ENCODE results near the gene COL27A1.

The COL27A1 gene

DNA sequence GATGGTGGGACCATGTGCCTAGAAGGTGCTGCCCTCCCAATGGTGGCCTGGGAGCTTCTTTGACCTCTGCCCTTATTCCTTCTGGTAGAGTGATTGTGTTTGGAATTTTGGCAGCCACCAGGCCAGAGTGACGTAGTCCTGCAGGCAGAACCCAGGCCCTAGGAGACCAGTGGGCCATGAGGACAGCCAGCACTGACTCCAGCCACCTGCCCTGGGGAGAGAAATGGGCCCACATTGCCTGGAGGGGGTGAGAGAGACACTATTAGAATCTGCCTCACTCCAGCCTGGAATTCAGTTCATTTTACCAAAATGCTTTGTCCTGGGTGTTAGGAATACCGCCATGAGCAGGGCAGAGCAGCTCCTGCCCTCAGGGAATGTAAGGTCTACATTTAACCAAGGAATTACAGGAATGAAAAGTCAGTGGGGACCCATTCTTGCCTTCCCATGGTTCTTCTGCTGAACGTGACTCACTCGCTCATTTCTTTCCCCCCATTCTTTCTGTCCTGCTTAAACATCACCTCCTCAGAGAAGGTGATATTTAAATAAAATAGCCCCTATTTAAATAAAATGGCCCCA, 5.5 kb upstream of the COL27A1 start:
- DNase-seq, result no peak

DNA sequence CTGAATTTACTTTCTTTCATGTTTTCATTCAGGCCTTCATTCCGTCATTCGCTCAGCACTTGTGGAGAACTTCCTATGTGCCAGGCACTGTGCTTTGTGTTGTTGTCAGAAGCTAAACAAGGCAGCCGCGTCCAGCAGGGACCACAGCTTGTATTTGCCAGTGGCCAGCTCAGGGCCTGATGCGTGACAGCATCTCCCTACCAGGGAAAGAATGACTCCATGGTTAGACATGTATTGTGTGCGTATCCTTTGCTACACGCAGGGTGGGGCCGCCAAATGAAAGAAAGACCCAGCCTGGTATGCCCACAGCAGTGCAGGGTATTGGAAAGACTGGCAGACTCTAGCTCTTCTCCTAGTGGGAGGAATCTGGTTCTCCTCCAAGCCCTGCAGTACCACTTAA, 4.7 kb upstream of the COL27A1 start:
- DNase-seq, result no peak

DNA sequence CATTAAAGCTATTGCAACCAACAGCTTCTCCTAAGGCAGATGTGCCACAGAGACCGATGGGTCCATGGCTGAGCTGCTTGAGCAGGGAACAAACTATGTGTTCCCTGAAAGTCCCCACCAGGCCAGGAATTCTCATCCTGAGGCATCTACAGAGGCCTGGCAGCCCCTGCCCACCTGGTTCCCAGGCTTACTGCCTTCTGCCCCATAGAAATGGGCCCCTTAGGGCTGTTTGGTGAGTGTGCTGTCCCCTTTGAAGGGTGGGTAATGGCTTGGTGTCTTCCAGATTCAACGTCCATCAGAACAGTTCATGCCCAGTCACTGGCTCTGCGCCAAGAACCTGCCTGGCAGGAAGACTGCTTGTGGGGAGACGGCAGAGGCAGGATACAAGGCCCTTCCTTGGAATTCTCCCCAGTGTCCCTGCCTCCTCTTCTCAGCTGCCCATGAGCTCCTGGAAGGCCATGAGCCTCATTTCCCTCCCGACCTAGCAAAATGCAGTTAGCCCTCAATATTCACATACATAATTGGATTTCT, 3.8 kb upstream of the COL27A1 start:
- DNase-seq, result no peak

DNA sequence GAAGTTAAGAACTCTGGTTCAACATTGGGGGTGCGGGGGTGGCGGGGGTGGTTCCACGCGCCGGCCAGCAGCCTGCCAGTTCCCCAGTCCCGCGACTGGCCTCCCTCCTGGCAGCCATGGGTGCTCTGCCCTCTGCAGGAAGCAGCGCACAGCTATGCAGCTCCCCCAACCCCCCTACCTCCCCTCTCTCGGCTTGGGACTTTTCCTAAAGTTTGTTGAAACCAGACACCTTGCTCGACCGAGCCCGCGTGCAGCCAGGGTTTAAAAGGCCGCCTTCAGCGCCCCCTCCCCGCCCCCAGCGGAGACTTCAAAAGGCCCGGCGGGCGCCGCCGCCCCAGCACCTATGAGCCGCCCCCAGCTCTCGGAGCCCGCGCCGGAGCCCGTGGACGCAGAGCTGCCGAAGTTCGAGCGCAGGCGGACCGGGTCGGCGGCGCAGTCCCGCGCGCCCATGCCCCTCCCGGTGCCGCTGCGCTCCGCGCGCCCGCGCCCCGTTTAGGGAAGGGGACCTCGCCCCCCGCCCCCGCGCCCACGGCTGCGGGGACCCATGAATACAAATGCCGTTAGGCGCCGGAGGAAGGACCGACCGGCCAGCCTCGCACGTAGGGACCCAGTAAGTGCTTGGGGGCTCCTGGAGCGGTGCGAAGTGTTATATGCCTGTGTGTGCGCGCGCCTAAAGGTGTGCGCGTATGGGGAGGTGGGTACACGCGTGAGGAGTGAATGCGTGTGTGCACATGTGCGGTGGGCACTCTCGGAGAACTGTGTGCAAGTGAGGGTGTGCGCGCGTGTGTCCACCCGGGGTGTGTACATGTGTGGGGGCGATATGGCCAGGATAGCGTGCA, 1.4 kb upstream of the COL27A1 start:
- DNase-seq, result no peak

DNA sequence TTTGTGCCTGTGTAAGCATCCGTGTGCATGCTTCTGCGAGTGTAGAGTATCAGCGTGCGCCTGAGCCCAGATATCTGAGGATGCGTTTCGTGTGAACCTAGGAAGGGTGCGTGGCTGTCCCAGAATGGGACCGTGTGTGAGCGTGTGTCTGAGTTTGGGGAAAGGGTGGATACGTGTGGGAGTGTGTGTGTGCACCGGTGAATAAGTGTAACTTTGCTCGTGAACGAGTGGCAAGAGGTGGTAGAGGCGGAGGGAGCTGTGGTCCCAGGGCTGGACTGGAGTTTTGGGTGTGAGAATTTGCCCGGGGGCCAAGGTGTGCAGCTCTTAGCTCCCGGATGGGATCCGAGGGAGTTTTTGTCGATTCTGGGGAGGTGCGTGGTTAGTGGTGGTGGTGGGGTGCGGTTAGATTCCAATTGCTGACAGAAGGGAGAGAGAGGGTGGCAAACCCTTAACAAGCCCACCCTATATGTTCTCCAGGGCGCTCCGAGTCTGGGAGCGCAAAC, 686 bp upstream of the COL27A1 start:
- no peak for DNase-seq

DNA sequence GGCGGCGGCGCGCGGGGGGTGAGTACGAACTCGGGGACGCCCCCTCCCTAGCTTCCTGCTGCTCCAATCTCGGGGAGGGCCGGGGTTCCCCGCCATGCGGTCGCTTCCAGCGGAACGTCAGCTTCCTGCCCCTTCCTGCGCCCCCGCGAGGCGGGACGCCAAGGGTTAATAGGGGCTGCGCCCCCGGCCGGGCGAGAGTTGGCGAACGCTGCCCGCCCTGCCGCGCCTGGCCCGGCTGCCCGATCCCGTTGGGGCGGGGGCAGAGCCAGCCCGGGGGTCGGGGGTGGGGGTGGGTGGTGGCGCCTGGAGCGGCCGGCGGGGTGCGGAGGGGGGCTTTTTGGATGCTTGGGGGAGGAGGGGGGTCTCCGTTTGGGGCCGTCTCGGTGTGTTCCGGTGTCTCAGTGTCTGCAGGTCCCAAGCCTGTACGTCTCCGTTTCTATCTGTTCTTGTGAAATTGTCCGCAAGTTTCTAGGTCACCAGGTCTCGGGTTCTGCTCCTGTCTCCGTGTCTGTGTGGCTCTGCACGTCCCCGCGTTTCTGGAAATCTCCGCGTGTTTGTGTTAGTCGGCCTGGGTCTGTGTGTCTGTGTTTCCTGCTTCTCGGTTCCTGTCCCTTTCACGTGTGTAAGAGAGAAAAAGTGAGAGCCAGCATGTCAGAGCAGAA, 789 bp downstream of the COL27A1 start:
- DNase-seq, result no peak

DNA sequence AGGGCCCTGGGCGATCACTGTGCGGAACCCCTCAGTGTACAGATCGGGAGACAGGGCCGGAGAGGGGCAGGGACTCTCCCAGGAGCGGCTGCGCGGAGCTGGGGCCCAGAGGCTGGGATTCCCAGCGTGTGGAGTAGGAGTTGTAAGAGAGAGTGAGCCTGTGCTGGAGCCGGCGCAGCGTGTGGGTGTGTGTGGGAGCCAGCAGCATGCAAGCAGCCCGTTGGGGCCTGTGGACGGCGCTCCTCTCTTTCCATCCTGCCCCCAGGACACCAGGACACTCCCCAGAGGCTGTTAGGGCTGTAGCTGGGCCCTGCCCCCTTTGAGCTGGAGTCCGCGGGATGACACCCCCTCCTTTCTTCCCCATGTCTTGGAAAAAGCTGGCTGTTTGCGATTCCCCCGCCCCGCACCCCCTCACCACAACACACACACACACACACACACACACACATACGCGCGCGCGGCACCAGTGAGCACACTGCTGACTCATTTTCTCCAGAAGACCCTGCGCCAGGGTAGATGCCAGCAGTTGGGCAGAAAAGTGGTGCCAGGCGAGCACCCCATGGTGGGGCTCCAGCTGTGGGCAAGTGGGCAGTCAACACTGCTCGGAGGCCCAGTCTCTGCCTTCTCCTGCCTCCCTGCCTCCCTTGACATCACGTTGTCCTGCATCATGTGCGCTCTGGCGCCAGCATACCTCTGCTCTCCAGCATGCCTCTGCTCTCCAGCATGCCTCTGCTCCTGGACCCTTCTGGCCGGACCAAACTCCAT, 1.5 kb downstream of the COL27A1 start:
- DNase-seq, result no peak

DNA sequence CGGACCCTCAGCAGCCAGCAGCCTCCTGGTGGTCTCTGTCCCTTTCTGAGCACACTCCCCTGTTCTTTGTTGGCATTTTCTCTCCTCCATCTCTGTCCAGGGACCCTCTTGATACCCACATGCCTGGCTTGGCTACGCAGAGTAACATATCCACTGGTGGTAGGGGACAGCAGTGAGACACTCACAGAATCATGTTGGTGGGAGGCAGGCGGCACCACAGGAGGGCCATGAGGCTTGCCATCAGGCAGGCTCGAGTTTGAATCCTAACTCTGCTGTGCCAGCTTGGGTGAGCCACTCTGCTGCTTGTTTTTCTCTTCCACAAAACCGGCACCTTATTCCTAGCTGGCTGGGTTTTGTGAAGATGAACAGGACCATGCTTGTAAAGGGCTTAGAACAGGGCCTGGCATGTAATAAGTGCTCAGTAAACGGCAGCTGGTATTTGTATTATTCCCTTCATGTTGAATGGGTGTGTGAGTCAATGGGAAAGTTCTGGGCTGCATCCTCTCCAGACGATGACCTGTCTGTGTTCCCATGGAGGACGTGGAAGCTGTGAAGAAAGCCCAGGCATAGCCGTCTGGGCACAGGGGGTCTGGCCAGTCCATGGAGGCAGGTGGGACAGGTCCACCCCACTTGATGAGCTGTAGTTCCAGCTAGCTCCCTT, 2.3 kb downstream of the COL27A1 start:
- no peak for DNase-seq

DNA sequence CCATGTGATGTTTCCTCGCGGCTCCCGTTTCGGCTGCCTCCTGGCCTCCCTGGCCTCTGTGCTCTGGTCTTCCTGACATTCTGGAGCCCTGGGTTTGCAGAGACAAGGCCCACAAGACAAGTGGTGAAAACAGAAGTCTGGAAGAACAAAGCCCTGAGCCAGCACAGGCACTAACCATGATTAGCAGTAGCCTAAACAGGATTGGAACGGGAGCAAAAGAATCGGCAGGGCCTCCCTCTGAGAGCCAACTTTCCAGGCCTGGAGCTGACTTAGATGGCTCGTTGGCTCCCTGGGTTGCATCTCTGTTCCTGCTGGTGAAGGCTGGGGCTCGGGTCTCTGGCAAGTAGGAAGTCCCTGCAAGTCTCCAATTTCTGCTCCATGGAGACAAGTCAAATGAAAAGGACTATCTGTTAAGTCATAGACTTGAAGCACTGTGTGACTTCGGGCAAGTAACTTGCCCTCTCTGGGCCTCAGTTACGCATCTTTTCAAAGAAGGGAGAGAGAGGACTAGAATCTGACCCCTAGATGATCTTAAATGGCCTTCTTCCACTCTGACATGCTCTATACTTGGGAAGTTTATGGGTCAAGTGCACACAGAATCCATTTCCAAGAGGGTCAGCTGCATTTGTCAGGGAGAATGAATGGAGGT, 3.3 kb downstream of the COL27A1 start:
- no peak for DNase-seq

DNA sequence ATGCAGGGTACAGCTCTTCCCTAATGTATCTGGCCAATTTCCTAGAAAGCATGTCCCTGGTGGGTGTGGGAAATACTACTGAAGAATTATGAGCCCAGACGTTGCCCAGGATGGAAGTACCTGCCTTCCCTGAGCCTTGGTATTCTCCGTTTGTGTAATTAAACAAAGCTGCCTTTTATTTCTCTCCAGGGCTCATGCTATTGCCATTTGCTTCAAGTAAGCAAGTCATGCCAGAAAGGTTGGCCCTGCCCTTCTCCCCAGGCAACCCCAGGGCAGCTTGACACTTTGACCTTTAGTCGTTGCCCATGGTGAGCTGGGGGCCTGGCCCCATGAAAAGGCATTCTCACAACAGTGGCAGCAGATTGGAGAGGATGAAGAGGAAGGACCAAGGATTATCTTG, 4.4 kb downstream of the COL27A1 start:
- DNase-seq, result no peak

DNA sequence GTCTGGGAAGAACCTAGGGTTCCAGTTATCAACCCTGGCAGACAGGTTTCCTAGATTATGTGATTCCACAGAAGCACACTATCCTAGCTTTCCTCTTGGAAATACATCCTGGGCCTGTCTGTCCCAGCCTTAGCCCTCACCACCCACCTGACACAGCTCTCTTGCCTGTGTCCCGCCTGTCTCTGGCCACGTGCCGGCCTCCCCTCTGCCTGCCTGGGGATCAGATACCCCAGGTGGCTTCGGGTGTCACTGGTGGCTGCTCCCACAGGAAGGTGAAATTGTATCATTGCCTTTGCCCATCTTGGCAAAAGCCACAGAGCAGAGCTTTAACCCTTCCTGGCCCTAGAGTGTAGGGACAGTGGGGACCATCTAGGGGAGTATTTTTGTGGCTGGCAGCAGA, 6.2 kb downstream of the COL27A1 start:
- DNase-seq, result no peak

DNA sequence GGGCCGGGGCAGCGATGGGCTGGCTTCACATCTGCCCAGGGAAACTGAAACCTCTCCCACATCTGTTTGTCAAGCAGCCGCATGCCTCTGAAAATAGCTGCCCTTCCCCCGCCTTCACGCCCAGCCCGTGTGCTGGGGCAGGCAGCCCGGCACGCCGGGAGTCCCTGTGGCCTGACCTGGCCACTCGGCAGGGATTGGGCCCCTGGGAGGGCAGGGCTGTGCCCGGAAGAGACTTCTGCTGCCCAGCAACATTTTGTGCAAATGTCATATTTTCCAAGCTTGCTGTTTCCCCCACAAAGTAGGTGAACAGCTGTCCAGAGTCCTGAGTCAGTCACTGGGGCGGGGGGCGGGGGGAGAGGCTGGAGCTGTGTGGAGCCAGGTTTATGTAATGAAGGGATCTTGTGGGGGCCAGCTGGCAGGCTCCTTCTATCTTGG, 8.2 kb downstream of the COL27A1 start:
- no peak for DNase-seq

DNA sequence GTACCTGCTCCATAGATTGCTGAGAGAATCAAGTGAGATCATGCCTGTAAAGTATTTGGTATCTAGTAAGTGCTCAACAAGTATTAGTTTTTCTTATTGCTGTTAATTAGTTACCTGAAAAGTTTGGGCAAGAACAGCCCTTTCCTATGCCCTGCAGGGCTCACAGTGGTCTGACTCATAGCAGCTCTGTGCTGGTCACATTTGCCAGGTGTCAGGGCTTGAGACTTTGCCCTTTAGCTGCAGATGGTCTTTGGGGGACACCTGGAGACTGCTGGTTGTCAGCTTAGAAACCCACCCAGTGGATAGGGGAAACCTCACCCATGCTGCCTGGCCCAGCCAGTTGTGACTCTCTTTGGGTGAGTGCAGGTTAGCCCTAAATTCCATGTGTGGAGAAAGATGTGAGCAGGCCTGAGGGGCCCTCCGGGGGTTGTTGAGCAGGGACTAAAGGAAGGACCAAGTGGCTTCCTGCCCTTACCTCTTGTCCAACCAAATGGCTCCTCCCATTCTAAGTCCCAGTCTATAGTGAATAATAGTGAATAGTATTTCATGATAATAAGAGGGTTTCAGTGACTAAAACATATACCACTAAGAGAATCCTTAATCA, 9.0 kb downstream of the COL27A1 start:
- no peak for DNase-seq

DNA sequence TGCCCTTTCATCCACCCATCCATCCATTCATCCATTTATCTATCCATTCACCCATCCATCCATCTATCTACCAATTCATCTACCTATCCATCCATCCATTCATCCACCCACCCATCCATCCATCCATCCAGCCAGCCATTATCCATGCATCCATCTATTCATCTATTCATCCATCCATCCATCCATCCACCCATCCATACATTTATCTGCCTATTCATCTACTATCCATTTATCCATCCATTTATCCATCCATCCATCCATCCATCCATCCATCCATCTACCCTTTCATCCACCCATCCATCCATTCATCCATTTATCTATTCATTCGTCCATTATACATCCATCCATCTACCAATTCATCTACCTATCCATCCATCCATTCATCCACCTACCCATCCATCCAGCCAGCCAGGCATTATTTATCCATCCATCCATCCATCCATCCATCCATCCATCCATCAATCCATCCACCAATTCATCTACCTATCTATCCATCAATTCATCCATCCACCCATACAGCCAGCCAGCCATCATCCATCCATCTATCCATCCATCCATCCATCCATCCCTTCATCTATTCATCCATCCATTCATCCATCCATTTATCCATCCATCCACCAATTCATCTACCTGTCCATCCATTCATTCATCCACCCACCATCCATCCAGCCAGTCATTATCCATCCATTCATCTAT, 10.2 kb downstream of the COL27A1 start:
- DNase-seq, result no peak

DNA sequence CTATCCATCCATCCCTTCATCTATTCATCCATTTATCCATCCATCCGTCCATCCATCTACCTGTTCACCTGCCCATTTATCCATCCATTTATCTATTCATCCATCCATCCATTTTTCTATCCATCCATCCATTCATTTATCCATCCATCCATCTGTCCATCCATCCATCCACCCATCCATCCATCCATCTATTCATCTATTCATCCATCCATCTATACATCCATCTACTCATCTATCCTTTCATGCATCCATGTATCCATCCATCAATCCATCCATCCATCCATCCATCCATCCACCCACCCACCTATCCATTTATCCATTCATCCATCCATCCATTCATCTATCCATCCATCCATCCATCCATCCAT, 10.8 kb downstream of the COL27A1 start:
- no peak for DNase-seq

DNA sequence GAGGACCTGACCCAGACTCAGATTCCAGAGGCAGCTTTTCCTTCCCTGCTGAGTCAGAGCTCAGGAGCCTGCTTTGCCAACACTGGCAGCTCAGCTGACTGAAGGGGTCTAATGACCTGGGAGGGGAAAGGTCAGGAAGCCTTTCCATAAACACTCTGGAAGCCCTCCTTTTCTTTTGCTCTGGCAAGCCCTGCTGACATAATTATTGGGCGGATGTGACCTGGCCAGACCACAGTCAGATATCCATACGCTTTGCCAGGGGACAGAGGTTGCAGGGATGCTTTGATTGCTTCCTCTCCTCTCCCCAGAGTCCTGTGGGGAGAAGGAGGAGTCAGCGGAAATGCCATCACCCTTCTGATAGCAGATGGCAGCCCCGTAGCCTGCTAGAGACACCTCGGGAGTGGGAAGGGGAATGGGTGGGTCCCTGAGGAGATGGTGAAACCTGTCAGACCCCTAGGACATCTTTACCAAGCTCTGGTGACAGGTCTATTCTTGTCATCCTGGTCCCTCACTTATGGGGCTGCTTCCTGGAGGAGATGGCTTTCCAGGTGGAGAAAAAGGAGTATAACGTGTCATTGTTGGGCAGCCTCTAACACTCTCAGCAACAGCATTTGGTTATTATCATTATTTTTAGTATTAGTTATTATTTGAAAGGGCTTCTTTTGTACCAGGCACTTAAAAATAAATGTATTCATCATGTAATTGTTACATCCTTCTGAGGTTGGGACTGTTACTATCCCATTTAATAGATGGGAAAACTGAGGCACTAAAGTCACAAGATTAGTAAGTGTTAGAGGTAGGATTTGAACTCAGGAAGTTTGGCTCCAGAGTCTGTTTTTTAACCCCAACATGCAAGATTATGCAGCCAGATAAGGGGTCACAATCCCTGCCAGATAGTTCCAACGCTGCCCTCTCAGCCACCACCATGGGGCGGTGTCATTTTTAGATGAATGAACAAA, 11.6 kb downstream of the COL27A1 start:
- DNase-seq, result no peak

DNA sequence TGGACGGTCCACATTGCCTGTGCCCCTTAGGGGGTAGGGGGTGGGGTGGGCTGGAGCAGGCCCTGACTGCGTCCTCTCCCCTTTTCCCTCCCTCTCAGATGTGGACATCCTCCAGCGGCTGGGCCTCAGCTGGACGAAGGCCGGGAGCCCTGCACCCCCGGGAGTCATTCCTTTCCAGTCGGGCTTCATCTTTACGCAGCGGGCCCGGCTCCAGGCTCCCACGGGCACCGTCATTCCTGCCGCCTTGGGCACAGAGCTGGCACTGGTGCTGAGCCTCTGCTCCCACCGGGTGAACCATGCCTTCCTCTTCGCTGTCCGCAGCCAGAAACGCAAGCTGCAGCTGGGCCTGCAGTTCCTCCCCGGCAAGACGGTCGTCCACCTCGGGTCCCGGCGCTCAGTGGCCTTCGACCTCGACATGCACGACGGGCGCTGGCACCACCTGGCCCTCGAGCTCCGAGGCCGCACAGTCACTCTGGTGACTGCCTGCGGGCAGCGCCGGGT, 12.3 kb downstream of the COL27A1 start:
- no peak for DNase-seq

DNA sequence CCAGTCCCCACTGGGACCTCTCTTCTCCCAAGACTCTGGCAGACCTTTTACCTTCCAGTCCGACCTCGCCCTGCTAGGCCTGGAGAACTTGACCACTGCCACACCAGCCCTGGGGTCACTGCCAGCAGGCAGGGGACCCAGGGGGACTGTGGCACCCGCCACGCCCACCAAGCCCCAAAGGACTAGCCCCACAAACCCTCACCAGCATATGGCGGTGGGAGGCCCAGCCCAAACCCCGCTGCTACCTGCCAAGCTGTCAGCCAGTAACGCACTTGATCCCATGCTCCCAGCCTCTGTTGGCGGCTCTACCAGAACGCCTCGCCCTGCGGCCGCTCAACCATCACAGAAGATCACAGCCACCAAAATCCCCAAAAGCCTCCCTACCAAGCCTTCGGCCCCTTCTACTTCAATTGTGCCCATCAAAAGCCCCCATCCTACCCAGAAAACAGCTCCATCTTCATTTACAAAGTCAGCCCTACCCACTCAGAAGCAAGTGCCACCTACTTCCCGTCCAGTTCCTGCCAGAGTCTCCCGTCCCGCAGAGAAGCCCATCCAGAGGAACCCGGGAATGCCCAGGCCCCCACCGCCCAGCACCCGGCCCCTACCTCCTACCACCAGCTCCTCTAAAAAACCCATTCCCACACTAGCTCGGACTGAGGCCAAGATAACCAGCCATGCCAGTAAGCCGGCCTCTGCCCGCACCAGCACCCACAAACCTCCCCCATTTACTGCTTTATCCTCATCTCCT, 13.1 kb downstream of the COL27A1 start:
- no peak for DNase-seq

All from NCI-H1105 treated with DMSO at 0.1 percent for 48 hours (cell line).